ENCODE measurements around the gene CDX1. TPM values are rescaled to one million over a fixed set of nuclear protein-coding genes. Genes with fewer than 3 reads are reported as not detected.

The CDX1 gene
- total RNA-seq, 1 experiment from 2014 or later, result not detected

Other genes starting within 250 kb of the CDX1 start
- 0.22 and 0.42 TPM in 2 replicates for gene PDE6A, start 222.0 kb upstream of the CDX1 start, total RNA-seq (2022)
- 44.1 and 56.2 TPM in 2 replicates for gene SLC26A2, start 206.0 kb upstream of the CDX1 start, total RNA-seq (2022)
- 9.0 and 10.6 TPM in 2 replicates for gene TIGD6, start 166.1 kb upstream of the CDX1 start, total RNA-seq (2022)
- gene HMGXB3, start 166.0 kb upstream of the CDX1 start, total RNA-seq (2022), result 66.8 and 67.8 TPM in 2 replicates
- gene CSF1R, start 80.2 kb upstream of the CDX1 start, total RNA-seq (2022), result 0.88 and 1.6 TPM in 2 replicates
- gene PDGFRB, start 10.9 kb upstream of the CDX1 start, total RNA-seq (2022), result 0.07 and 0.63 TPM in 2 replicates
- gene SLC6A7, start 23.3 kb downstream of the CDX1 start, total RNA-seq (2022), result not detected in 2 replicates
- not detected in 2 replicates for gene CAMK2A, start 123.0 kb downstream of the CDX1 start, total RNA-seq (2022)
- gene ARSI, start 136.1 kb downstream of the CDX1 start, total RNA-seq (2022), result 0.19 and 0.25 TPM in 2 replicates
- gene TCOF1, start 190.9 kb downstream of the CDX1 start, total RNA-seq (2022), result 68.4 and 83.5 TPM in 2 replicates
- not detected in 2 replicates for gene CD74, start 246.1 kb downstream of the CDX1 start, total RNA-seq (2022)

Data from MCF 10A (cell line).